GM21447 (cell line): ENCODE data around the gene SSR3.

Experiments
- ATAC-seq: cut with Tn5 transposase; IDR thresholded peaks from one replicate; pipeline ENCODE4 v1.9.1; 2021; ENCODE audit not compliant: unreplicated experiment

The SSR3 gene

GRCh38 chr3:156539802-156540201, 15.1 kb downstream of the SSR3 start:
- ATAC-seq = no peak

GRCh38 chr3:156539051-156539450, 15.9 kb downstream of the SSR3 start:
- ATAC-seq = no peak

GRCh38 chr3:156536524-156537316, 18.2 kb downstream of the SSR3 start:
- no peak for ATAC-seq

- no peak for ATAC-seq
Observed at GRCh38 chr3:156535798-156536197, 19.1 kb downstream of the SSR3 start.

- no peak for ATAC-seq
Observed at GRCh38 chr3:156535162-156535627, 19.7 kb downstream of the SSR3 start.

GRCh38 chr3:156533205-156533604, 21.7 kb downstream of the SSR3 start:
- ATAC-seq = no peak

- no peak for ATAC-seq
Observed at GRCh38 chr3:156532730-156533129, 22.2 kb downstream of the SSR3 start.

GRCh38 chr3:156530980-156531379, 23.9 kb downstream of the SSR3 start:
- ATAC-seq = no peak

GRCh38 chr3:156527060-156527459, 27.9 kb downstream of the SSR3 start:
- no peak for ATAC-seq

- ATAC-seq = no peak
Observed at GRCh38 chr3:156525808-156526207, 29.1 kb downstream of the SSR3 start.

- ATAC-seq = no peak
Observed at GRCh38 chr3:156522673-156523072, 32.2 kb downstream of the SSR3 start.

- ATAC-seq = peak; percentile 82
Observed at GRCh38 chr3:156519758-156520162, 35.2 kb downstream of the SSR3 start.

- no peak for ATAC-seq
Observed at GRCh38 chr3:156518726-156519125, 36.2 kb downstream of the SSR3 start.

GRCh38 chr3:156516961-156517360, 38.0 kb downstream of the SSR3 start:
- no peak for ATAC-seq

- ATAC-seq = no peak
Observed at GRCh38 chr3:156516284-156516683, 38.6 kb downstream of the SSR3 start.

- ATAC-seq = no peak
Observed at GRCh38 chr3:156513619-156514018, 41.3 kb downstream of the SSR3 start.

GRCh38 chr3:156511987-156512677, 42.8 kb downstream of the SSR3 start:
- ATAC-seq = no peak

- ATAC-seq = peak; percentile 71
Observed at GRCh38 chr3:156509189-156510174, 45.4 kb downstream of the SSR3 start.

- no peak for ATAC-seq
Observed at GRCh38 chr3:156507285-156507684, 47.6 kb downstream of the SSR3 start.

- no peak for ATAC-seq
Observed at GRCh38 chr3:156498307-156498706, 56.6 kb downstream of the SSR3 start.

GRCh38 chr3:156497326-156497725, 57.6 kb downstream of the SSR3 start:
- ATAC-seq = no peak
